HG02981 (cell line): ENCODE results near the gene WDR47.
"Not testable (repeated sequence)": the region's sequence is repeated elsewhere in the genome, so short reads cannot be mapped to it uniquely, and the experiment has no call there.

Experiments used
- ATAC-seq: cut with Tn5 transposase; IDR thresholded peaks from one replicate; pipeline ENCODE4 v1.9.1; 2021; ENCODE audit warnings: mild to moderate bottlenecking, moderate library complexity; ENCODE audit not compliant: unreplicated experiment

WDR47 gene

GRCh38 chr1:108969346-108969745 is 72.6 kb downstream of the WDR47 start:
- no peak for ATAC-seq

- peak; percentile 91 for ATAC-seq
Observed at GRCh38 chr1:108963052-108963686, 78.7 kb downstream of the WDR47 start, which contains the start of gene CLCC1. TSS of gene CLCC1 (minus strand) at chr1:108963484. CDS start at chr1:108950437, 13,047 bp downstream.

- peak; percentile 13 for ATAC-seq
Observed at GRCh38 chr1:108962681-108963051, 79.2 kb downstream of the WDR47 start.

- no peak for ATAC-seq
Observed at GRCh38 chr1:108961752-108962486, 80.0 kb downstream of the WDR47 start.

- ATAC-seq: no peak
Observed at GRCh38 chr1:108961198-108961597, 80.7 kb downstream of the WDR47 start.

GRCh38 chr1:108960719-108961118 is 81.2 kb downstream of the WDR47 start:
- no peak for ATAC-seq

- no peak for ATAC-seq
Observed at GRCh38 chr1:108957888-108958287, 84.0 kb downstream of the WDR47 start.

- ATAC-seq: no peak
Observed at GRCh38 chr1:108955881-108956280, 86.0 kb downstream of the WDR47 start.

- no peak for ATAC-seq
Observed at GRCh38 chr1:108955111-108955510, 86.8 kb downstream of the WDR47 start.

GRCh38 chr1:108953452-108953851 is 88.5 kb downstream of the WDR47 start:
- no peak for ATAC-seq

- ATAC-seq: no peak
Observed at GRCh38 chr1:108951242-108951641, 90.7 kb downstream of the WDR47 start.

GRCh38 chr1:108949044-108949443 is 92.9 kb downstream of the WDR47 start:
- ATAC-seq: no peak

GRCh38 chr1:108947871-108948525 is 93.9 kb downstream of the WDR47 start:
- ATAC-seq: no peak

GRCh38 chr1:108936170-108936569 is 105.7 kb downstream of the WDR47 start:
- no peak for ATAC-seq

- no peak for ATAC-seq
Observed at GRCh38 chr1:108933944-108934343, 108.0 kb downstream of the WDR47 start.

- not testable (repeated sequence) for ATAC-seq
Observed at GRCh38 chr1:108927565-108927964, 114.3 kb downstream of the WDR47 start.

GRCh38 chr1:108925920-108926319 is 116.0 kb downstream of the WDR47 start:
- no peak for ATAC-seq
